Measurements from ENCODE around the gene TNFRSF8. TPM values are rescaled to one million over a fixed set of nuclear protein-coding genes. Genes with fewer than 3 reads are reported as not detected.

Gene TNFRSF8
- total and polyA plus RNA-seq, 9 of the 15 experiments (the other 6 are each of a cell fraction or from before 2014, with no cell fraction given), result 3.5 to 38.4 (median 17.1) TPM

DNA sequence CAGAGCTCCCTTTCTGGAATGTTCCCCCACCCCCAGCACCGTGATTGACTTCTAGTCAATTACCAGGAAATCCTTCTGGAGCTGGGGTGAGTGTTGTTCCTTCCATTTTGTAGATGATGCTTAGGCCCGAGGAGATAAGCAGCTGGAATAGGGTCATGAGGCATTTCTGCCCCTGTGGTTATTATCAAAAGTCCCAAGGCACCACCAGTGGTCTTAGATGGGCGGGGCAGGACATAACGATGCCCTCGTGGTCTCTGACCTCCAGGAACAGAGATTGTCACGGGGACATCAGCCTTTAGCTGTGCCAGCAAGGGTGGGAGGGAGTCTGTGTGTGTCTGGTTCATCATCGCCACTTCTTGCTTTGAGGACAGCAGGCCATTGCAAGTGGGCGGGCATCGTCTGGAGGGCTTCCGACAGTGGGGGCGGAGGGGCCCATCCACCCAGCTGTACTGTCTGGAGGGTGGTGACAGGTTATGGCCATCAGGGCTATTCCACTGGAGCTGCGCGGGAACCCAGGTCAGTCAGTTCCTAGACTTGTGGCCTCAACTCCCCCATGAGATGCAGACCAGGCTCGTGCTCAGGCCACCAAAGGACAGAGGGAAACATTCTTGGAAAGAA lies 22.6 kb downstream of the TNFRSF8 start (continued):
- TF ChIP-seq, protein P1, sequence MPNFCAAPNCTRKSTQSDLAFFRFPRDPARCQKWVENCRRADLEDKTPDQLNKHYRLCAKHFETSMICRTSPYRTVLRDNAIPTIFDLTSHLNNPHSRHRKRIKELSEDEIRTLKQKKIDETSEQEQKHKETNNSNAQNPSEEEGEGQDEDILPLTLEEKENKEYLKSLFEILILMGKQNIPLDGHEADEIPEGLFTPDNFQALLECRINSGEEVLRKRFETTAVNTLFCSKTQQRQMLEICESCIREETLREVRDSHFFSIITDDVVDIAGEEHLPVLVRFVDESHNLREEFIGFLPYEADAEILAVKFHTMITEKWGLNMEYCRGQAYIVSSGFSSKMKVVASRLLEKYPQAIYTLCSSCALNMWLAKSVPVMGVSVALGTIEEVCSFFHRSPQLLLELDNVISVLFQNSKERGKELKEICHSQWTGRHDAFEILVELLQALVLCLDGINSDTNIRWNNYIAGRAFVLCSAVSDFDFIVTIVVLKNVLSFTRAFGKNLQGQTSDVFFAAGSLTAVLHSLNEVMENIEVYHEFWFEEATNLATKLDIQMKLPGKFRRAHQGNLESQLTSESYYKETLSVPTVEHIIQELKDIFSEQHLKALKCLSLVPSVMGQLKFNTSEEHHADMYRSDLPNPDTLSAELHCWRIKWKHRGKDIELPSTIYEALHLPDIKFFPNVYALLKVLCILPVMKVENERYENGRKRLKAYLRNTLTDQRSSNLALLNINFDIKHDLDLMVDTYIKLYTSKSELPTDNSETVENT (CRISPR knock-in tag; IDR thresholded peaks at IDR 0.05), result no peak
- TF ChIP-seq ZFP36 (IDR thresholded peaks at IDR 0.05; ENCODE audit: low read depth, low read length, partially characterized antibody) (no peak), MTA2 (IDR thresholded peaks at IDR 0.05; ENCODE audit: low read depth) (peak; percentile 48), SPI1 (IDR thresholded peaks at IDR 0.05; ENCODE audit: borderline replicate concordance, low read depth, low read length) (no peak), ZNF79 (CRISPR knock-in tag; IDR thresholded peaks at IDR 0.05; ENCODE audit: low read depth) (no peak), HMGN3 (IDR thresholded peaks at IDR 0.05; ENCODE audit: borderline replicate concordance, extremely low read depth, insufficient read length, low read depth, low read length) (no peak), EGR1 (conservative IDR thresholded peaks at IDR 0.05) (peak; percentile 40; the same call in 1 of the 2 replicates)
- TF ChIP-seq, protein P2, sequence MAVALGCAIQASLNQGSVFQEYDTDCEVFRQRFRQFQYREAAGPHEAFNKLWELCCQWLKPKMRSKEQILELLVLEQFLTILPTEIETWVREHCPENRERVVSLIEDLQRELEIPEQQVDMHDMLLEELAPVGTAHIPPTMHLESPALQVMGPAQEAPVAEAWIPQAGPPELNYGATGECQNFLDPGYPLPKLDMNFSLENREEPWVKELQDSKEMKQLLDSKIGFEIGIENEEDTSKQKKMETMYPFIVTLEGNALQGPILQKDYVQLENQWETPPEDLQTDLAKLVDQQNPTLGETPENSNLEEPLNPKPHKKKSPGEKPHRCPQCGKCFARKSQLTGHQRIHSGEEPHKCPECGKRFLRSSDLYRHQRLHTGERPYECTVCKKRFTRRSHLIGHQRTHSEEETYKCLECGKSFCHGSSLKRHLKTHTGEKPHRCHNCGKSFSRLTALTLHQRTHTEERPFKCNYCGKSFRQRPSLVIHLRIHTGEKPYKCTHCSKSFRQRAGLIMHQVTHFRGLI (CRISPR knock-in tag; IDR thresholded peaks at IDR 0.05), result no peak
- TF ChIP-seq, protein P3, sequence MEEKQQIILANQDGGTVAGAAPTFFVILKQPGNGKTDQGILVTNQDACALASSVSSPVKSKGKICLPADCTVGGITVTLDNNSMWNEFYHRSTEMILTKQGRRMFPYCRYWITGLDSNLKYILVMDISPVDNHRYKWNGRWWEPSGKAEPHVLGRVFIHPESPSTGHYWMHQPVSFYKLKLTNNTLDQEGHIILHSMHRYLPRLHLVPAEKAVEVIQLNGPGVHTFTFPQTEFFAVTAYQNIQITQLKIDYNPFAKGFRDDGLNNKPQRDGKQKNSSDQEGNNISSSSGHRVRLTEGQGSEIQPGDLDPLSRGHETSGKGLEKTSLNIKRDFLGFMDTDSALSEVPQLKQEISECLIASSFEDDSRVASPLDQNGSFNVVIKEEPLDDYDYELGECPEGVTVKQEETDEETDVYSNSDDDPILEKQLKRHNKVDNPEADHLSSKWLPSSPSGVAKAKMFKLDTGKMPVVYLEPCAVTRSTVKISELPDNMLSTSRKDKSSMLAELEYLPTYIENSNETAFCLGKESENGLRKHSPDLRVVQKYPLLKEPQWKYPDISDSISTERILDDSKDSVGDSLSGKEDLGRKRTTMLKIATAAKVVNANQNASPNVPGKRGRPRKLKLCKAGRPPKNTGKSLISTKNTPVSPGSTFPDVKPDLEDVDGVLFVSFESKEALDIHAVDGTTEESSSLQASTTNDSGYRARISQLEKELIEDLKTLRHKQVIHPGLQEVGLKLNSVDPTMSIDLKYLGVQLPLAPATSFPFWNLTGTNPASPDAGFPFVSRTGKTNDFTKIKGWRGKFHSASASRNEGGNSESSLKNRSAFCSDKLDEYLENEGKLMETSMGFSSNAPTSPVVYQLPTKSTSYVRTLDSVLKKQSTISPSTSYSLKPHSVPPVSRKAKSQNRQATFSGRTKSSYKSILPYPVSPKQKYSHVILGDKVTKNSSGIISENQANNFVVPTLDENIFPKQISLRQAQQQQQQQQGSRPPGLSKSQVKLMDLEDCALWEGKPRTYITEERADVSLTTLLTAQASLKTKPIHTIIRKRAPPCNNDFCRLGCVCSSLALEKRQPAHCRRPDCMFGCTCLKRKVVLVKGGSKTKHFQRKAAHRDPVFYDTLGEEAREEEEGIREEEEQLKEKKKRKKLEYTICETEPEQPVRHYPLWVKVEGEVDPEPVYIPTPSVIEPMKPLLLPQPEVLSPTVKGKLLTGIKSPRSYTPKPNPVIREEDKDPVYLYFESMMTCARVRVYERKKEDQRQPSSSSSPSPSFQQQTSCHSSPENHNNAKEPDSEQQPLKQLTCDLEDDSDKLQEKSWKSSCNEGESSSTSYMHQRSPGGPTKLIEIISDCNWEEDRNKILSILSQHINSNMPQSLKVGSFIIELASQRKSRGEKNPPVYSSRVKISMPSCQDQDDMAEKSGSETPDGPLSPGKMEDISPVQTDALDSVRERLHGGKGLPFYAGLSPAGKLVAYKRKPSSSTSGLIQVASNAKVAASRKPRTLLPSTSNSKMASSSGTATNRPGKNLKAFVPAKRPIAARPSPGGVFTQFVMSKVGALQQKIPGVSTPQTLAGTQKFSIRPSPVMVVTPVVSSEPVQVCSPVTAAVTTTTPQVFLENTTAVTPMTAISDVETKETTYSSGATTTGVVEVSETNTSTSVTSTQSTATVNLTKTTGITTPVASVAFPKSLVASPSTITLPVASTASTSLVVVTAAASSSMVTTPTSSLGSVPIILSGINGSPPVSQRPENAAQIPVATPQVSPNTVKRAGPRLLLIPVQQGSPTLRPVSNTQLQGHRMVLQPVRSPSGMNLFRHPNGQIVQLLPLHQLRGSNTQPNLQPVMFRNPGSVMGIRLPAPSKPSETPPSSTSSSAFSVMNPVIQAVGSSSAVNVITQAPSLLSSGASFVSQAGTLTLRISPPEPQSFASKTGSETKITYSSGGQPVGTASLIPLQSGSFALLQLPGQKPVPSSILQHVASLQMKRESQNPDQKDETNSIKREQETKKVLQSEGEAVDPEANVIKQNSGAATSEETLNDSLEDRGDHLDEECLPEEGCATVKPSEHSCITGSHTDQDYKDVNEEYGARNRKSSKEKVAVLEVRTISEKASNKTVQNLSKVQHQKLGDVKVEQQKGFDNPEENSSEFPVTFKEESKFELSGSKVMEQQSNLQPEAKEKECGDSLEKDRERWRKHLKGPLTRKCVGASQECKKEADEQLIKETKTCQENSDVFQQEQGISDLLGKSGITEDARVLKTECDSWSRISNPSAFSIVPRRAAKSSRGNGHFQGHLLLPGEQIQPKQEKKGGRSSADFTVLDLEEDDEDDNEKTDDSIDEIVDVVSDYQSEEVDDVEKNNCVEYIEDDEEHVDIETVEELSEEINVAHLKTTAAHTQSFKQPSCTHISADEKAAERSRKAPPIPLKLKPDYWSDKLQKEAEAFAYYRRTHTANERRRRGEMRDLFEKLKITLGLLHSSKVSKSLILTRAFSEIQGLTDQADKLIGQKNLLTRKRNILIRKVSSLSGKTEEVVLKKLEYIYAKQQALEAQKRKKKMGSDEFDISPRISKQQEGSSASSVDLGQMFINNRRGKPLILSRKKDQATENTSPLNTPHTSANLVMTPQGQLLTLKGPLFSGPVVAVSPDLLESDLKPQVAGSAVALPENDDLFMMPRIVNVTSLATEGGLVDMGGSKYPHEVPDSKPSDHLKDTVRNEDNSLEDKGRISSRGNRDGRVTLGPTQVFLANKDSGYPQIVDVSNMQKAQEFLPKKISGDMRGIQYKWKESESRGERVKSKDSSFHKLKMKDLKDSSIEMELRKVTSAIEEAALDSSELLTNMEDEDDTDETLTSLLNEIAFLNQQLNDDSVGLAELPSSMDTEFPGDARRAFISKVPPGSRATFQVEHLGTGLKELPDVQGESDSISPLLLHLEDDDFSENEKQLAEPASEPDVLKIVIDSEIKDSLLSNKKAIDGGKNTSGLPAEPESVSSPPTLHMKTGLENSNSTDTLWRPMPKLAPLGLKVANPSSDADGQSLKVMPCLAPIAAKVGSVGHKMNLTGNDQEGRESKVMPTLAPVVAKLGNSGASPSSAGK (IDR thresholded peaks at IDR 0.05), result no peak
- TF ChIP-seq, protein P4, sequence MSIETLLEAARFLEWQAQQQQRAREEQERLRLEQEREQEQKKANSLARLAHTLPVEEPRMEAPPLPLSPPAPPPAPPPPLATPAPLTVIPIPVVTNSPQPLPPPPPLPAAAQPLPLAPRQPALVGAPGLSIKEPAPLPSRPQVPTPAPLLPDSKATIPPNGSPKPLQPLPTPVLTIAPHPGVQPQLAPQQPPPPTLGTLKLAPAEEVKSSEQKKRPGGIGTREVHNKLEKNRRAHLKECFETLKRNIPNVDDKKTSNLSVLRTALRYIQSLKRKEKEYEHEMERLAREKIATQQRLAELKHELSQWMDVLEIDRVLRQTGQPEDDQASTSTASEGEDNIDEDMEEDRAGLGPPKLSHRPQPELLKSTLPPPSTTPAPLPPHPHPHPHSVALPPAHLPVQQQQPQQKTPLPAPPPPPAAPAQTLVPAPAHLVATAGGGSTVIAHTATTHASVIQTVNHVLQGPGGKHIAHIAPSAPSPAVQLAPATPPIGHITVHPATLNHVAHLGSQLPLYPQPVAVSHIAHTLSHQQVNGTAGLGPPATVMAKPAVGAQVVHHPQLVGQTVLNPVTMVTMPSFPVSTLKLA (conservative IDR thresholded peaks at IDR 0.05), result 0 out of 4 replicates have a peak, but pooled peaks of 1 of the 2 experiments have one; percentile 19
